ENCODE results near the gene TAB2. TPM values are rescaled to one million over a fixed set of nuclear protein-coding genes. Genes with fewer than 3 reads are reported as not detected.

TAB2 gene
- total and polyA plus RNA-seq, 2 experiments from 2014 or later = 14.2 to 51.9 TPM

DNA sequence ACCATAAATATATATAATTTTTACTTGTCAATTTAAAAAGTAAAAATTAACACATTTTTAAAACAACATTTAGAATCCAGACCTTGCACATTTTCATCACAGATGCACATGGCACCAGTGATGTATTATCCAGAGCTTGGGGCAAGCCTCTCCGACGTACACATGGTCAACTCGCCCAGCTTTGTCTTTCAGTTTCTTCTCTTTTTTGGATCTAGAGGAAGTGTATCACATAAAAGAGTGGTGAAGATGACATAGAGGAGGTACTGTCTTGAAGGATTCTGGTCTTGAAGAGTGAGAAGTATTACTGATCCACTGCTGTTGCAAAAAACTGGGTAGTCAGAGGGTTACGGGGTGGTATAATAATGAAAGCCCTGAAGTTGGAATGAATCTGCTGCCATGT lies 46.9 kb upstream of the TAB2 start:
- Histone ChIP-seq H3K4me1 (ENCODE audit: insufficient read depth) (no peaks in the 10 kb centered on the region), H4K20me1 (ENCODE audit: insufficient read depth, poor library complexity, severe bottlenecking) (no peaks in the 10 kb centered on the region), H3K27ac (no peak overlapping the region), H3K9me3 (ENCODE audit: low read depth) (no peaks in the 10 kb centered on the region), H2AFZ (no peak overlapping the region), H3K9me2 (replicated peaks; ENCODE audit: insufficient read depth) (no peaks in the 10 kb centered on the region), H3K36me3 (replicated peaks; ENCODE audit: insufficient read depth, low read depth) (no peaks in the 10 kb centered on the region), H3K27me3 (no peaks in the 10 kb centered on the region), H3K4me2 (no peak overlapping the region), H3K4me3 (no peak overlapping the region), H3K79me2 (no peaks in the 10 kb centered on the region)
- no peak for DNase-seq (ENCODE audit: low spot score)
- 97% methylated on average over 4 of the region's 4 CpGs for WGBS (ENCODE audit: low lambda C conversion rate, missing lambda C conversion rate)
- TF ChIP-seq EZH2 (IDR thresholded peaks at IDR 0.05; ENCODE audit: borderline replicate concordance) = no peak
- TF ChIP-seq EZH2phosphoT487 (IDR thresholded peaks at IDR 0.05; ENCODE audit: low read depth, severe bottlenecking, unreplicated experiment) = no peak
- TF ChIP-seq, protein P1, sequence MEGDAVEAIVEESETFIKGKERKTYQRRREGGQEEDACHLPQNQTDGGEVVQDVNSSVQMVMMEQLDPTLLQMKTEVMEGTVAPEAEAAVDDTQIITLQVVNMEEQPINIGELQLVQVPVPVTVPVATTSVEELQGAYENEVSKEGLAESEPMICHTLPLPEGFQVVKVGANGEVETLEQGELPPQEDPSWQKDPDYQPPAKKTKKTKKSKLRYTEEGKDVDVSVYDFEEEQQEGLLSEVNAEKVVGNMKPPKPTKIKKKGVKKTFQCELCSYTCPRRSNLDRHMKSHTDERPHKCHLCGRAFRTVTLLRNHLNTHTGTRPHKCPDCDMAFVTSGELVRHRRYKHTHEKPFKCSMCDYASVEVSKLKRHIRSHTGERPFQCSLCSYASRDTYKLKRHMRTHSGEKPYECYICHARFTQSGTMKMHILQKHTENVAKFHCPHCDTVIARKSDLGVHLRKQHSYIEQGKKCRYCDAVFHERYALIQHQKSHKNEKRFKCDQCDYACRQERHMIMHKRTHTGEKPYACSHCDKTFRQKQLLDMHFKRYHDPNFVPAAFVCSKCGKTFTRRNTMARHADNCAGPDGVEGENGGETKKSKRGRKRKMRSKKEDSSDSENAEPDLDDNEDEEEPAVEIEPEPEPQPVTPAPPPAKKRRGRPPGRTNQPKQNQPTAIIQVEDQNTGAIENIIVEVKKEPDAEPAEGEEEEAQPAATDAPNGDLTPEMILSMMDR (IDR thresholded peaks at IDR 0.05; ENCODE audit: poor library complexity) = no peak

DNA sequence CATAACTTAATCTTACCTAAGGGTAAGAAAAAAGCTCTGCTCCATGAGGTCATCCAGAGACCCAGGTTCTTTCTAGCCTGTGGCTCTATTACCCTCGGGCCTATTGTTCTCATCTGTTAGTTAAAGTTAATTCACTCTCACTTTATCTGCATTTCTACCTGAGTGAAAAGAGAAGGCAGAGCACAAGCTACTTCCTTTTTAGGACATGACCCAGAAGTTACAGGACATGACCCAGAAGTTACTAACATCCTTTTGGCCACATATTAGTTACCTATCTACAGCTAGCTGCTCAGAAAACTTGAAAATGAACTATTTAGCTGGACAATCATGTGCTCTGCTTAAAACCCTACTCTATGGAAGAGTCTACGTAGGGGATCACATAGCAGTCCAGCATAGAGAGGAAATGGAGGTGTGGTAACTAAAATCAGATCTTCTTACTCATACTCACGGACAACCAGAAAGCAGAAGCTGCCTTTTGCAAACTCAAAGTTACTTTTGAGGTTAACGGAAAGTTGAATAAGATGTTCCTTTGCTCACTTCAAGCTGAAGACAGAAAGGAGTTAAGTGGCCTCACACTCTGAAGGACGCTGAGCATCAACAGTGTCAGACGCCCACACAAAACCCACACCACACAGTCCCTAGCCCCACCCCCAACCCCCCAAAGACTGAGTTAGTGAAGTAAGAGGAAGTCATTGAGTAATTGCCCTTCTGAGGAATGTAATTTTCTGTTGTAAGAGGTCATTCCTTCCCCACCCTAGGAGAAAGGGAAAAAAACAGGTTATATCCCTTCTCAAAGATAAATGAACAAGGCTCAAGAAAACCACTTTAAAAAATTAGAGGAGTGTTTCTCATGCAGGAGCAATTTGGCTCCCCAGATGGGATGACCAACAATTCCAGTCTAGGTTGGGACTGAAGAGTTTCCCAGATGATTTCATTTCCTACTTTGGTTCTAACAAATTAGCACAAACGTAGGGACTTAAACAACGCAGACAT lies 45.9 kb upstream of the TAB2 start:
- no peaks in the 10 kb centered on the region for H3K79me2 ChIP-seq
- TF ChIP-seq, protein P1 (IDR thresholded peaks at IDR 0.05; ENCODE audit: poor library complexity) = no peak
- no peak for TF ChIP-seq EZH2 (IDR thresholded peaks at IDR 0.05; ENCODE audit: borderline replicate concordance)
- no peaks in the 10 kb centered on the region for H3K36me3 ChIP-seq (replicated peaks; ENCODE audit: insufficient read depth, low read depth)
- H4K20me1 ChIP-seq (ENCODE audit: insufficient read depth, poor library complexity, severe bottlenecking) = no peaks in the 10 kb centered on the region
- H3K9me3 ChIP-seq (ENCODE audit: low read depth) = no peaks in the 10 kb centered on the region
- H3K27ac ChIP-seq = no peak overlapping the region
- 83% methylated on average over 8 of the region's 8 CpGs for WGBS (ENCODE audit: low lambda C conversion rate, missing lambda C conversion rate)
- no peak for DNase-seq (ENCODE audit: low spot score)
- H3K4me3 ChIP-seq = no peak overlapping the region
- H3K4me2 ChIP-seq = no peak overlapping the region
- H2AFZ ChIP-seq = no peak overlapping the region
- no peaks in the 10 kb centered on the region for H3K27me3 ChIP-seq
- no peaks in the 10 kb centered on the region for H3K9me2 ChIP-seq (replicated peaks; ENCODE audit: insufficient read depth)
- no peaks in the 10 kb centered on the region for H3K4me1 ChIP-seq (ENCODE audit: insufficient read depth)

DNA sequence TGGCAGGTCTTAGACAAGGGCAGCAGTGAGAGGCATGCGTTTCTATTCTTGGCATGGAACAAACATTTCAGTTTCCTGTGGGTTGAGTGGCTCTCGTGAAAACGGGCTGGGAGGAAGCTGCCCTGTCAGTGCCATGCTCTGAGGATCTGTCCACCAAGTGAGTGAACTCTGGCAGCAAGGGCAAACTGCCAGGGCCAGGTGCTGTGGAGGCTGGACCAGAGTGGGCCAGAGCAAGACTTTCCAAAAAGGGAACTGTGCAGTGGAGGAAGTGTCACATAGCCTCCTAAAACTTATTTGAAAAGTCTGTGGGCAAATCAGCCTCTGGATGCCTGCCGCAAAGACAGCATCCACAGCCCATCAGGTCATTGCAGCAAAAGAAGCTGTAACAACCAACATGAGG lies 44.2 kb upstream of the TAB2 start:
- Histone ChIP-seq H3K9me3 (ENCODE audit: low read depth) (no peaks in the 10 kb centered on the region), H4K20me1 (ENCODE audit: insufficient read depth, poor library complexity, severe bottlenecking) (no peaks in the 10 kb centered on the region), H3K27me3 (no peaks in the 10 kb centered on the region), H3K4me2 (no peak overlapping the region), H2AFZ (no peak overlapping the region), H3K9me2 (replicated peaks; ENCODE audit: insufficient read depth) (no peaks in the 10 kb centered on the region), H3K4me3 (no peak overlapping the region), H3K79me2 (no peaks in the 10 kb centered on the region), H3K27ac (no peak overlapping the region), H3K4me1 (ENCODE audit: insufficient read depth) (no peaks in the 10 kb centered on the region), H3K36me3 (replicated peaks; ENCODE audit: insufficient read depth, low read depth) (no peaks in the 10 kb centered on the region)
- 90% methylated on average over 4 of the region's 4 CpGs for WGBS (ENCODE audit: low lambda C conversion rate, missing lambda C conversion rate)
- TF ChIP-seq EZH2 (IDR thresholded peaks at IDR 0.05; ENCODE audit: borderline replicate concordance) (no peak), EZH2phosphoT487 (IDR thresholded peaks at IDR 0.05; ENCODE audit: low read depth, severe bottlenecking, unreplicated experiment) (no peak)
- TF ChIP-seq, protein P1 (IDR thresholded peaks at IDR 0.05; ENCODE audit: poor library complexity) = no peak
- DNase-seq (ENCODE audit: low spot score) = no peak
